HG03432 (cell line): ENCODE results near the gene TMEM235.

ENCODE experiments used
- ATAC-seq: cut with Tn5 transposase; IDR thresholded peaks from one replicate; pipeline ENCODE4 v1.9.1; 2021; ENCODE audit warnings: mild to moderate bottlenecking, moderate library complexity; ENCODE audit not compliant: unreplicated experiment

The TMEM235 gene

DNA sequence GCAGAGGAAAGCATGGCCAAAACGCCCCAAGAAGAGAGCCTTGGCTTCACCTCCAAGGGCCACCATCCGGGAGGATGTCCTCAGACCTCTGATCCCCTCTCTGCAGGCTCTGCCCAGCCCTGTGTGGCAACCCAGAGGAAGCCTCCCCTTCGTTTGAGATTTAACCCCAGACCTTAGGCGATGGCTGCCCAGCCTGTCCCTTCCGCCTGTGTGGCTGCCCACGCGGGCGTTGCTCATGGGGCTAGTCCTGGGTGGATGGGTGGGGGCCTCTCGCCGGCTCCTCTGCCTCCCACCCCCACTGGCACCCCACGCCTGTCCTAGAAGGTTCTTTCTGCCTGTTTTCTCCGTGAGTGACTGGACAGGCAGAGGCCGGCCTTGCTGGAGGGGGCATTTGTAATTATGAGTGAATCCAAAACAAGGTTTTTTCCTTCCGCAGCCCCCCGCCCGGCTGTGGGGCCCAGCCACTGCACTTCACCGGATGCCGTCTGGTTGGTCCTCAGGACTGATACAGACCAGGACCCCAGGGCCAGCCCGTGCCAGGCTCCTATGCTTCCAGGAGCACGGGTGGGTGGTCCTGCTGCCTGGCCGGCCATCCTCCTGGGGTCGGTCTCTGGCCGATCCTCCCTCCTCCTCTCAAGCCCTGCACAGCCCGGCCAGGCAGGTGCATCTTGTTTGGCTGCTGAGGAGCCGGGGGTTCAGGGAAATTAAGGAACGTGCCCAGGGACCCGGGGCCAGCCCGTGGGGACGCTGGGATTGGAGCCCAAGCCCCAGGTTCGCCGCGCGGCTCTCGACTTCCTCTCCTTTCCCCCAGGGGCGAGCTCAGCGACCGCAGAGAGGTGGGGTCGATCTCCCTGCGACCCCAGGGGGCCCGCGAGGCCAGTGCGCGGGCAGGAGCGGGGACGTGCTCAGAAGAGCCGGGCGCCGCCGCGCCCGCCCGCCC lies at the start of gene TMEM235:
Gene TMEM235 (plus strand): TSS at position 636 of the 940 bp plus-strand sequence. CDS start 393 bp downstream, outside the sequence.
- no peak for ATAC-seq

DNA sequence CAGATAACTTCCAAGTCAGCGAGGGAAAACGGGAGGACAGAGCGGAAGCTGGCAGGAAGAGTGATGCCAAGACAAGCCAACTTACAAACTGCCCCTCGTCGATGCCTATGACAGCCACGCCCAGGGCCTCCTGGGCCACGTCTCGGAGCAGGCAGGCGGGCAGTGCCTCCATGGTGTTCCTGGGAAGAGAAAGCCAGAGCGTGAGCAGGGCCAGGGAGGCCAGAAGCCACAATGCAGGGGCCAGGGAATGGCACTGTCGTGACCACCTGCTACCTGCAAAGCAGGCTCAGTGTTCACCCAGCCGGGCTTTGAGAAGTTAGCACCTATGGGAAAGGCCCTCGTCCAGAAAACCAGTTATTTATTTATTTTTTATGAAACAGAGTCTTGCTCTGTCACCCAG lies 48.9 kb upstream of the TMEM235 start:
- ATAC-seq, result no peak

DNA sequence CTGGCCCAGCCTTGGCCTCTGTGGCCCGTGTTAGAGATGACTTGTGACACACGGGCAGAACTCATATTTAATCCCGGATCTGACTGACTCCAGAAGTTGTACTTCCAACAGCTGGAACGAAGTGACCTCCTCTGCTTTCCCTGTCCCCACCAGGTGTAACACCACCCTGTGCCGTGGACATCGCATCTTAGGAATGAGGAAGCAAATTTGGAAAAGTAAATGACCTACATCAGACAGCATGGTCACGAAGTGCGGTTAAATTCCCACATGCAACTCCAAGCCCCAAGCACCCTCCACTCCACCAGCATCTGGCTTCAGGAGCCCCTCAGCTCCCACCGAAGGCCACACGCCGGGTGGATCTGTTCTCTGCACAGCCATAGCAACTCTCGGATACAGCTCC lies 47.5 kb upstream of the TMEM235 start:
- no peak for ATAC-seq

DNA sequence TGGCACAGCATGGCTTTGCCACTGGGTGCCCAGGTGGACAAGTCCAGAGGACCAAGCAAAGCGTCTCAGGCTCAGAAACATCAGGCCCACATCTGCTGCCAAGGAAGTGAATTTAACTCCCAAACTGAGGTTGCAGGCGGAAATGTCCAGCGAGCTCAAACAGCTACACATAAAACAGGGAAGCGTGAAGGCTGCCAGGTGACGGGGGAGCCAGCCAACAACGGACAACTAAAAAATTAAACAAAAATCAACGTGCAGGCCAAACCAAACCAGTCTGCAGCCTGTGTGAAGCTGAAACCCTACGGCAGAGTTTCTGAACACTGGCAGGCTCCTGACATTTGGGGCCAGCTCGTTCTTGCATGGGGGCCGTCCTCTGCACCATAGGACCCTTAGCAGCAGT lies 47.1 kb upstream of the TMEM235 start:
- no peak for ATAC-seq

DNA sequence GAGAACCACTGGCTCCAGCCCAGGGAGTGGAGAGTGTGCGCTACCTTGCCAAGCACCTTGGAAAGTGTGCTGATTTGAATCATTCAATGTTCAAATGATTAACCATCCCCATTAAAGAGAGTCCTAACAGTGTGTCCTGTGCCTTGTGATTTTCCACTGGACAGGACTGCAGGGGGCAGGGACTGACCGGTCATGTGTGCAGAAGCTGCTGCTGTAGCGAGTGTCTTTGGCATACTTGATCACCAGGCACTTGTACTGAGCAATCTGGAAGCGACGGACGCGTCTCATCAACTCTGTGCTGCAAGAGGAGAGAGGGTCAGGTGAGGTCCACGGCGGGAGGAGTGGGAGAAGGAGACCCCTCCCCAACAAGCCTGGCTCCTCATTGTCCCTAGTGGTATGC lies 46.6 kb upstream of the TMEM235 start:
- no peak for ATAC-seq

DNA sequence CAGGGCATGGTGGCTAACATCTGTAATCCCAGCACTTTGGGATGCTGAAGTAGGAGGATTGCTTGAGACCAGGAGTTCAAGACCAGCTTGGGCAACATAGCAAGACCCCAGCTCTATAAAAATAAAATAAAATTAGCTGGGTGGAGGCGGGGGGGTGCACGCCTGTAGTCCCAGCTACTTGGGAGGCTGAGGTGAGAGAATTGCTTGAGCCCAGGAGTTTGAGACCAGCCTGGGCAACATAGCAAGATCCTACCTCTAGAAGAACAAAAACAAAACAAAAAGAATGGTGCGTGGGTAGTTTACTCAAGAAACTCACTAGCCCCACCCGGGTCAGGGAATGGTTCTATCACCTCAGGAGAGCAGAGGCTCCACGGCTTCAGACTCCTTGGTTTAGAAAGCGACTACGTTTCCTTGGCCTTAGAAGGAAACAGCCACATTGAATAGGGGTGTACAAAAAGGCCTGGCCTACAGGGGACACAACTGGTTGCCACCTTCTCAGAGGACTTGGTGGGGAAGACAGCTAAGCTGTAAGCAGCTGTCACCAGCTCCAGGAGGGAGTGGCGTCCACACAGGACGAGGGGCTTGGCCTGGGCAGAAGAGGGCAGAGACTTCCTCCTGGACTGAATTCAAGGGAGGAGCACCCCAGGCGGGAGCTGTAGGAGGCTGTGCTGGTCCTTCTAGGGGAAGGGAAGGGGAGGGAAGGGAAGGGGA lies 45.3 kb upstream of the TMEM235 start:
- no peak for ATAC-seq

DNA sequence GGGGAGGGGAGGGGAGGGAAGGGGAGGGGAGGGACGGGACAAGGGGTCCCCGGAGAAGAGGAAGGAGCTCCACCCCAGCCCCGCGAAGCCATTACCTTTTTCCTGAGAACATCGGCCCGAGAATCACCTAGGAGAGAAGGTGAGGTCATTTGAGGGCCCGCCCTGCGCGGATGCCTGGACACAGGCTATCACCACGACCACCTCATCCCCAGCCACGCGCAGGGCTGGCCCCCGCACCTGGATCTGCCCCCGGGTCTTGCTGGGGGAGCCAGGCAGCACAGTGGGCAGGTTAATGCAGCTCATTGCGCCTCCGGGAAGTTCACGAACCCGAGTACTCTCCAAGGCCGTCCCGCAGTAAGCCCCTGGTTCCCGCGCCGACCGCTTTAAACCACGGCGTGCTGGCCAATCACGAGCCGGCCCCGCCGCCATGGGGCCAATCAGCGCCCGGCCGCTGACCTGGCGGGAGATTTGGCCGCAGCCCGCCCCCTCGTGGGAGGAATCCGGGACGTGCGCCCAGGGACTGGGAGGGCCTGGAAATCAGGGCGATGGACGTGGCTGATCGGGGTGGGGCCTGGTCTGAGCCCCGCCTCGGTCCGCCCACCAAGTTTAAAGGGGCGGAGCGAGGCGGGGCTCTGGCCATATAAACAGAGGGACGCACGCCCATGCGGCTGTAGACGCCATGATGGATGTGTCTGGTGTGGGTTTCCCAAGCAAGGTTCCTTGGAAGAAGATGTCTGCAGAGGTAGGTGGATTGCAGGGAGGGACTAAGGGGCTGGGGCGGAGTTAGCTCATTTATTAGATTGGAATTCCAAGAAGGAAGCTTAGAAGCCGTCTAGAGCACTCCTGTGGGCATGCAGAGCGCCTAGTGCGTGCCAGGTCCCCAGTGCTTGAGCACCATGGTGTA lies 44.5 kb upstream of the TMEM235 start, which contains the start of the genes AFMID and TK1:
Gene AFMID (plus strand): TSS at position 671 of the 904 bp plus-strand sequence. CDS start 9 bp downstream, at position 680.
Gene TK1 (minus strand): TSS at position 361 of the 904 bp plus-strand sequence. CDS start 58 bp downstream, at position 303.
- peak; percentile 92 for ATAC-seq

DNA sequence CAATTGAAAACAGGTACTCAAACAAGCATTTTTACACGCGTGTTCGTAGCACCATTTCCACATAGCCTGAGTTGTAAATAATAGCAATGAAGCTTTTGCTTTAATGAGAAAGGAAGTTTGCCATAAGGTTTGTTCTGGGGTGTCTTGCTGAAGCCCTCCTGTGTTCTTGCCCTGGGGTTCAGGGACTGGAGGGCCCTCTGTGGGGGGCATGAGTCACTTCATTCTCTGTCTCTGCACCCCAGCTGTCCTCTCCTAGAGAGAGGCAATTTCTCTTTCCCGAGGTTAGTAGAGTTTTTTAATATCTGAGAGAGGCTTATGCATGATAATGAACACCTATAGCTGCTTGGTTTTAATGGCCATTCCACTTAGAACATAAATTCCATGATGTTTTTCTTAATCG lies 34.7 kb upstream of the TMEM235 start:
- no peak for ATAC-seq

DNA sequence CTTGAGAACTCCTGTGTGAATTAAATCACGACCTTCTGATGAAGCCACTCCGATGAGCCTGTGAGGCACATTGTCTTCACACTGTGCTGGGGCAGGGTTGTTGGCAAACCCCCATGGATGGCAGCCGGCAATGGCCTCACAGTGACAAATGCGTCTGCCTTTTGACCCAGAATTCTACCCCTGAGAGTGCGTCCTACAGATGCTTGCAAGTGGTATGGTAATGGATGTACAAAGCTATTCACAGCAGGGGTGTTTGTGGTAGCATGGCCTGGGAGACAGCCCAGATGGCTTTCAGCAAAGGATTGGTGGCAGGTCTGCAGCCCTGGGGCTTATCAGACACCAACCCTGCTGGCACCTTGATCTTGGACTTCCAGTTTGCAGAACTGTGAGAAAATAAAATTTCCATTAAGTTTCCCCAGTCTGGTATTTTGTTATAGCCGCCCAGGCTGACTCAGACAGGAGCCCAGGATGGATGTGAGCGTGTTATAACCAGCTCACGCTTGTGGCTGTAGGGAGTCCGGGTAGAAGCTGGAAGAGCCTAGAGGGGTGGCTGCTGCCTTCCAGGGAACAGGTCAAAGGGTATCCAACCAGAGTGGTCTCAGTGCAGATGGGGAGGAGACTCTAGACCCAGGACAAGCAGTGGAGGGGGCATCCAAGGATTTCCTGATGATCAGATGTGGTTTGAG lies 34.1 kb upstream of the TMEM235 start:
- no peak for ATAC-seq

DNA sequence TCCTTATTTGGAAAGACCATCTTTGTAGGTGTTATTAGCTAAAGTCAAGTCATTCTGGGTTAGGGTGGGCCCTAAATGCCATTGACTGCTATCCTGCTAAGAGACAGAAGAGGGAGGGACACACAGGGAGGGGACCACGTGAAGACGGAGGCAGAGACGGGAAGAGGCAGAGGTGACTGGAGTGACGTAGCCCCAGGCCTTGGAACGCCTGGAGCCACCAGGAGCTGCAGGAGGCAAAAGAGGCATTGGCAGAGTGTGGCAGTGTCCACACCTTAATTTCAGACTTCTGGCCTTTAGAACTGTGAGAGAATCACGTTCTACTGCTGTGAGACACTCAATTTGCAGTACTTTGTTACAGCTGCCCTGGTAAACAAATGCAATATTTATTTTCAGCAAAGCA lies 31.0 kb upstream of the TMEM235 start:
- ATAC-seq, result no peak

DNA sequence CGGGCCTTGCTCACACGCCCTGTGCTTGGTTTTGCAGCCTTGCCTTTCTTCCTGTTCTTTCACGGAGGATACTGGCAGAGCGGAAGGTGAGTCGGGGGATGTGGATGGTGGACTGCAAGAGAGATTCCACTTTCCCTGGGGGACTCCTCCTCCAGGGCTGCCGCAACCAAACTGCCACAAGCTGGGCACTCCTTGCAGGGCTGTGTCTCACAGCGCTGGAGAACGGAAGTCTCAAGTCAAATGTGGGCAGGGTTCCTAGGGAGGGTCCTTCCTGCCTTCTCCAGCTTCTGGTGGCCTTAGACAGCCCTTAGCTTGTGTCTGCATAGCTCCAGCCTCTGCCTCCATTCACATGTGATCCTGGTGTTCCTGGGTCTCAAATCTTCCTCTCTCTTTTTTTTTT lies 28.8 kb upstream of the TMEM235 start:
- no peak for ATAC-seq

DNA sequence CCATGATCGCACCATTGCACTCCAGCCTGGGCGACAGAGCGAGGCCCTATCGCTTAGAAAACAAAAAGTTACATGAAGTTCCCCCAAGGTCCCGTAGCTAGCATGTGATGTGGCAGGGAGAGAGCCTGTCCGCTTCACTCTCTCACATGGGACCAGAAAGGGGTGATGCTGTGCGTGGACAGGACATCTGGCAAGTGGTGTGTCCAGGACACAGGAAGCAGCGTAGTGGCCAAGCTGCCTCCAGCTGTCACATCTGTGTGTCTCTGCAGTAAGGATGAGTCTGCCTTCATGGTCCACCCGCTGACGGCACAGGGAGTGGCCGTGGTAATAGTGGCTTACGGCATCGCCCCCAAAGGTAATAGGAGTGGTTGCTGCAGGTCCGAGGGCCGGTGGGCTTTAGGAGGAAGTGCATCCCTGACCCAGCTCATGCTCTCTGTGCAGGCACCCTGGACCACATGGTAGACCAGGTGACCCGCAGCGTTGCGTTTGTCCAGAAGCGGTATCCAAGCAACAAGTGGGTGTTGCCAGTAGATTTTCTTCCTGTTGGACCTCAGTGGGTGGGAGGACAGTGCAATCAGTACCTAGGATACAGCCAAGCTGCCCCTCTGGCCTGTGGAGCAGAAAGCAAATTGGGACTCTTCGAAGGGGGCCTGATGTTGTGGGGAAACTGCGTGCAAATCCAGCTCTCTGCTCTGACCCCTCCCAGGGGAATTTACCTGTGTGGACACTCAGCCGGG lies 26.9 kb upstream of the TMEM235 start:
- ATAC-seq, result no peak

DNA sequence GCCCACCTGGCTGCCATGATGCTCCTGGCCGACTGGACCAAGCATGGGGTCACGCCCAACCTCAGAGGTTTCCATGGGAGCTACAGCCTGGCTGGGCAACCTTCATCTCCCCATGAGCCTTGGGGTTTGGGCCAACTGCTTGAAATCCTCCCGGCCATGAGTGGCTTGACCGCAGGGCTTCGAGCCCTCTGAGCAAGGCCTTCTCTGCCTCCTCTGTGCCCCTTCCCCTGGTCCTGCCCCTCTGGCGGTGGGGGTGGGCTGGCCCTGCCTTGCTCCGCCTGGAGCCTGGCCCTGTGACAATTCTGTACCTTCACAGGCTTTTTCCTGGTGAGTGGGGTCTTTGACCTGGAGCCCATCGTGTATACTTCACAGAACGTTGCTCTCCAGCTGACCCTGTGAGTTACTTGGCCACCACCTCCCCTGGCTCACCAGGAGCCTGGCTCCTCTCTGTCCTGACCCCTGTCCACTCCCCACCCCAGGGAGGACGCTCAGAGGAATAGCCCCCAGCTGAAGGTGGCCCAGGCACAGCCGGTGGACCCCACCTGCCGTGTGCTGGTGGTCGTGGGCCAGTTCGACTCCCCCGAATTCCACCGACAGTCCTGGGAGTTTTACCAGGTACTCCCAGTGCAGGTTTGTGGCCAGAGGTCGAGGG lies 26.2 kb upstream of the TMEM235 start:
- ATAC-seq, result no peak

DNA sequence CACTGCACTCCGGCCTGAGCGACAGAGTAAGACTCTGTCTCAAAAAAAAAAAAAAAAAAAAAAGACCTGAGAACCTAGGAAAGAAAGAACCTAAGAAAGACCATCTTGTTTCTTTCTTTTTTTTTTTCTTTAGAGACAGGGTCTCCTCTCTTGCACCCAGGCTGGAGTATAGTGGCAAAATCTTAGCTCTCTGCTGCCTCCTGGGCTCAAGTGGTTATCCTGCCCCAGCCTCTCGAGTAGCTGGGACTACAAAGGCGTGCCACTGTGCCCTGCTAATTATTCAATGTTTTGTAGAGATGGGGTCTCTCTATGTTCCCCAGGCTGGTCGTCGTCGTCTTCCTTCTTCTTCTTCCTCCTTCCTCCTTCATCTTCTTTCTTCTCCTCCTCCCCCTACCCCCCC lies 25.1 kb upstream of the TMEM235 start:
- ATAC-seq, result no peak

DNA sequence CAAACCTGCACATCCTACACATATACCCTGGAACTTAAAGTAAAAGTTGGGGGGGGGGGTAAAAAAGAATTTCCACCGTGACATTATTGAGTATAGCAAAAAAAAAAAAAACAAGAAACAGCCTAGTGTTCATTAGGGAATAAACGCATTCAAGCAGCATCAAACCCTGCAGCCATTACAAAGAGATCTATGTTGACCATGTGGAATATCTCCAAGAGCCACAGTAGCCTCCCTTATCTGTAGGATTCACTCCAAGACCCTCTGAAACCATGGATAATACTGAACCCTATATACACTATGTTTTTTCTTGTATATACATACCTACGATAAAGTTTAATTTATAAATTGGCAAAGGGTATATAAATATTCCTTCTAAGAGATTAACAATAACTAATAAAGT lies 22.9 kb upstream of the TMEM235 start:
- no peak for ATAC-seq

DNA sequence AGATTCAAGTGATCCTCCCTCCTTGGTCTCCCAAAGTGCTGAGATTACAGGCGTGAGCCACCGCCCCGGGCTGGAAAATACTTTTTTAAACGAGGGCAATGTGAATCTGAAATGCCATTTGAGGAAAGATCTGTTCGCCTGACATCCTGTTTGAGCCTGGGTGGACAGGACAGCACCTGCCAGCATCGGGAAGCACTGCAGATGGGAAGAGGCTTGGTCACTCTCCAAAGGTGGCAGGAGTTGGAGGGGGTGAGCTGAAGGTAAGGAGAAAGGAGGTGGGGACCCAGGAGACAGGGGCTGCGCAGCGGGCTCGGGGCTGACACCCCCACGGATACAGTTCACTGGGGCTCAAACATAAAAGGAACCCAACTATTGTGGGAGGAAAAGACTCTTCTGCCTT lies 21.3 kb upstream of the TMEM235 start:
- no peak for ATAC-seq

DNA sequence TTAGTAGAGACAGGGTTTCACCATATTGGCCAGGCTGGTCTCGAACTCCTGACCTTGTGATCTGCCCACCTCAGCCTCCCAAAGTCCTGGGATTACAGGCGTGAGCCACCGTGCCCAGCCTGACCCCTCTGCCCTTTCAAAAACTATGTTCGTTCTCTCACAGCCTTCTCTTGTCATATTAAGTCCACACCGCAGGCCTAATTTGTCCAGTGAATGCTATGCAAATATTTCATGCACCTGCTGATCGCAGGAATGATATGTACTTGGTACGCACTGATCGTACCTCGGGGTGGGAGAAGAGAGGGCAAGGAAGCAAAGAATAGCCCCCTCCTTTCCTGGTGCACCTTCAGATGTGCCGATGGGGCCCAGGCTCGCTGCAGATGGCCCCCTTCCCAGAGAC lies 20.4 kb upstream of the TMEM235 start:
- ATAC-seq, result no peak

DNA sequence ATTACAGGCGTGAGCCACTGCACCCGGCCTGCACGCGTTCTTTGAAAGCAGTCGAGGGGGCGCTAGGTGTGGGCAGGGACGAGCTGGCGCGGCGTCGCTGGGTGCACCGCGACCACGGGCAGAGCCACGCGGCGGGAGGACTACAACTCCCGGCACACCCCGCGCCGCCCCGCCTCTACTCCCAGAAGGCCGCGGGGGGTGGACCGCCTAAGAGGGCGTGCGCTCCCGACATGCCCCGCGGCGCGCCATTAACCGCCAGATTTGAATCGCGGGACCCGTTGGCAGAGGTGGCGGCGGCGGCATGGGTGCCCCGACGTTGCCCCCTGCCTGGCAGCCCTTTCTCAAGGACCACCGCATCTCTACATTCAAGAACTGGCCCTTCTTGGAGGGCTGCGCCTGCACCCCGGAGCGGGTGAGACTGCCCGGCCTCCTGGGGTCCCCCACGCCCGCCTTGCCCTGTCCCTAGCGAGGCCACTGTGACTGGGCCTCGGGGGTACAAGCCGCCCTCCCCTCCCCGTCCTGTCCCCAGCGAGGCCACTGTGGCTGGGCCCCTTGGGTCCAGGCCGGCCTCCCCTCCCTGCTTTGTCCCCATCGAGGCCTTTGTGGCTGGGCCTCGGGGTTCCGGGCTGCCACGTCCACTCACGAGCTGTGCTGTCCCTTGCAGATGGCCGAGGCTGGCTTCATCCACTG lies 17.3 kb upstream of the TMEM235 start, which contains the start of gene BIRC5:
Gene BIRC5 (plus strand): TSS at position 238 of the 690 bp plus-strand sequence. CDS start 64 bp downstream, at position 302.
- ATAC-seq, result peak; percentile 92
